H1 (cell line): ENCODE data around the gene PPP2R2C. TPM values are rescaled to one million over a fixed set of nuclear protein-coding genes. Genes with fewer than 3 reads are reported as not detected.

ENCODE experiments used
- CTCF ChIA-PET: fragments of 300-600 bp; sonication (Branson Sonifier 250); formaldehyde crosslinking; loops from one replicate; lab custom pipeline; 2021; ENCODE audit not compliant: partially characterized antibody; lab: Charles Lee
- POLR2A ChIA-PET: fragments of 300-600 bp; sonication (Branson Sonifier 250); formaldehyde crosslinking; loops from one replicate; lab custom pipeline; 2021; ENCODE audit warnings: inconsistent platforms; ENCODE audit not compliant: partially characterized antibody; lab: Charles Lee
- DNase-seq, 2 experiments: peaks; one replicate each; pipeline versions ENCODE4 v3.0.0 to v3.0.0-alpha.2; 2010 to 2022; ENCODE audit warnings: low spot score in 2 of 2, low read depth in 1 of 2, mixed read lengths in 1 of 2
- FAIRE-seq: peaks from 2 replicates; lab custom pipeline; 2011; peaks lifted over from hg19 to GRCh38; lab: Jason Lieb, UNC
- H2AFZ ChIP-seq: 2 replicates; pipeline ENCODE4 v1.8.1; 2012; ENCODE audit warnings: low read length, inconsistent platforms
- H2AK5ac ChIP-seq: 2 replicates; pipeline ENCODE4 v1.6.1; 2013; ENCODE audit warnings: low read depth, low read length
- H2BK120ac ChIP-seq: replicated peaks from 2 replicates; pipeline ENCODE3; 2013; ENCODE audit warnings: low read depth, low read length, inconsistent platforms
- H2BK12ac ChIP-seq: 2 replicates; pipeline ENCODE4 v1.6.1; 2013; ENCODE audit warnings: low read depth, low read length
- H2BK15ac ChIP-seq: 2 replicates; pipeline ENCODE4 v1.6.1; 2013; ENCODE audit warnings: low read length
- H2BK20ac ChIP-seq: 2 replicates; pipeline ENCODE4 v1.6.1; 2013; ENCODE audit warnings: low read length
- H2BK5ac ChIP-seq: 2 replicates; pipeline ENCODE4 v1.6.1; 2013; ENCODE audit warnings: low read depth, low read length
- H3K14ac ChIP-seq: 2 replicates; pipeline ENCODE4 v1.6.1; 2013; ENCODE audit warnings: inconsistent platforms; ENCODE audit not compliant: insufficient read length
- H3K18ac ChIP-seq: 2 replicates; pipeline ENCODE4 v1.6.1; 2013; ENCODE audit warnings: low read length; ENCODE audit errors: extremely low read depth
- H3K23ac ChIP-seq: 2 replicates; pipeline ENCODE4 v1.6.1; 2013; ENCODE audit warnings: inconsistent platforms; ENCODE audit not compliant: insufficient read length
- H3K23me2 ChIP-seq: 2 replicates; pipeline ENCODE4 v1.6.1; 2013; ENCODE audit warnings: low read depth, low read length
- H3K27ac ChIP-seq: 2 replicates; pipeline ENCODE4 v1.6.1; 2011; ENCODE audit warnings: low read depth, low read length, inconsistent platforms
- H3K27me3 ChIP-seq, 4 experiments: replicated peaks in 1 of 4; 1 replicate in 1 of 4; 2 replicates in 3 of 4; pipeline versions ENCODE4 v1.6.1 to v1.8.1; 2011 to 2013; ENCODE audit warnings: low read length in 3 of 4, mild to moderate bottlenecking in 3 of 4, inconsistent platforms in 2 of 4, mixed read lengths in 2 of 4, moderate library complexity in 1 of 4; ENCODE audit not compliant: control insufficient read depth in 3 of 4, insufficient read depth in 3 of 4; ENCODE audit errors: extremely low read depth in 1 of 4
- H3K36me3 ChIP-seq, 4 experiments: 2 replicates each; pipeline versions ENCODE4 v1.6.1 to v1.8.1; 2011 to 2013; ENCODE audit warnings: mild to moderate bottlenecking in 4 of 4, low read length in 3 of 4, moderate library complexity in 2 of 4, control low read depth in 1 of 4, inconsistent platforms in 1 of 4; ENCODE audit not compliant: insufficient read depth in 4 of 4, control insufficient read depth in 2 of 4
- H3K4ac ChIP-seq: replicated peaks from 2 replicates; pipeline ENCODE3; 2013; ENCODE audit warnings: low read length, low read depth, mixed read lengths, inconsistent platforms; ENCODE audit not compliant: insufficient read length
- H3K4me1 ChIP-seq, 4 experiments: replicated peaks in 1 of 4; 1 replicate in 1 of 4; 2 replicates in 3 of 4; pipeline versions ENCODE4 v1.6.1 to v1.8.1; 2011 to 2013; ENCODE audit warnings: low read length in 3 of 4, inconsistent platforms in 2 of 4, mixed read lengths in 1 of 4; ENCODE audit not compliant: insufficient read depth in 4 of 4, control insufficient read depth in 3 of 4
- H3K4me2 ChIP-seq, 2 experiments: 2 replicates each; pipeline versions ENCODE4 v1.6.1 to v1.8.1; 2011 to 2013; ENCODE audit warnings: low read depth in 2 of 2, low read length in 2 of 2, control low read depth in 1 of 2, inconsistent platforms in 1 of 2, mild to moderate bottlenecking in 1 of 2; ENCODE audit not compliant: insufficient read depth in 1 of 2
- H3K4me3 ChIP-seq, 4 experiments: fragments of 200-600, 300-600 bp in 1 of 4; sonication (generic), shearing (Covaris generic), sonication (Bioruptor Twin) in 1 of 4; 2 replicates each; pipeline versions ENCODE4 v1.5.1 to v1.8.1; 2011 to 2016; ENCODE audit warnings: low read length in 4 of 4, low read depth in 3 of 4, control low read depth in 2 of 4, inconsistent platforms in 2 of 4, mild to moderate bottlenecking in 2 of 4, mixed read lengths in 1 of 4, moderate library complexity in 1 of 4; ENCODE audit not compliant: insufficient read depth in 2 of 4; ENCODE audit errors: extremely low read depth in 1 of 4
- H3K56ac ChIP-seq: replicated peaks from 2 replicates; pipeline ENCODE3; 2013; ENCODE audit warnings: low read depth, mild to moderate bottlenecking, mixed read lengths, low read length, inconsistent platforms; ENCODE audit not compliant: insufficient read length
- H3K79me1 ChIP-seq: 2 replicates; pipeline ENCODE4 v1.6.1; 2013; ENCODE audit warnings: low read depth, low read length, control low read depth
- H3K79me2 ChIP-seq, 2 experiments: 2 replicates each; pipeline versions ENCODE4 v1.6.1 to v1.8.1; 2012 to 2013; ENCODE audit warnings: low read length in 2 of 2, mild to moderate bottlenecking in 2 of 2, inconsistent platforms in 1 of 2; ENCODE audit not compliant: insufficient read depth in 2 of 2, control insufficient read depth in 1 of 2
- H3K9ac ChIP-seq, 4 experiments: replicated peaks in 1 of 4; 1 replicate in 1 of 4; 2 replicates in 3 of 4; pipeline versions ENCODE4 v1.6.1 to v1.8.1; 2011 to 2013; ENCODE audit warnings: low read depth in 3 of 4, low read length in 3 of 4, control low read depth in 2 of 4, mild to moderate bottlenecking in 2 of 4, moderate library complexity in 2 of 4, inconsistent platforms in 1 of 4; ENCODE audit errors: extremely low read depth in 1 of 4
- H3K9me3 ChIP-seq, 2 experiments: 2 replicates each; pipeline versions ENCODE4 v1.6.1 to v1.8.1; 2012 to 2013; ENCODE audit warnings: mild to moderate bottlenecking in 2 of 2, moderate library complexity in 2 of 2, control low read depth in 1 of 2, inconsistent platforms in 1 of 2, low read depth in 1 of 2, low read length in 1 of 2, mixed read lengths in 1 of 2; ENCODE audit not compliant: insufficient read depth in 2 of 2
- H4K20me1 ChIP-seq, 2 experiments: replicated peaks in 1 of 2; 2 replicates each; pipeline versions ENCODE3 to v1.8.1; 2011 to 2013; ENCODE audit warnings: inconsistent platforms in 2 of 2, low read length in 2 of 2, mild to moderate bottlenecking in 1 of 2; ENCODE audit not compliant: insufficient read depth in 2 of 2, control insufficient read depth in 1 of 2
- H4K5ac ChIP-seq: 2 replicates; pipeline ENCODE4 v1.6.1; 2013; ENCODE audit warnings: low read length, low read depth, mixed read lengths, inconsistent platforms; ENCODE audit not compliant: insufficient read length
- H4K8ac ChIP-seq: 2 replicates; pipeline ENCODE4 v1.8.0; 2013; ENCODE audit warnings: mild to moderate bottlenecking, moderate library complexity, low read length, inconsistent platforms; ENCODE audit not compliant: insufficient read depth; ENCODE audit errors: extremely low read depth
- H4K91ac ChIP-seq: replicated peaks from 2 replicates; pipeline ENCODE3; 2013; ENCODE audit warnings: low read length, mixed read lengths, inconsistent platforms; ENCODE audit not compliant: insufficient read length
- GABPA ChIP-seq: IDR thresholded peaks from 2 replicates; pipeline ENCODE4 v1.6.1; 2011; ENCODE audit warnings: mild to moderate bottlenecking, low read length, moderate library complexity, borderline replicate concordance; ENCODE audit not compliant: insufficient read depth
- TAF1 ChIP-seq: IDR thresholded peaks from 2 replicates; pipeline ENCODE4 v1.6.1; 2011; ENCODE audit warnings: mild to moderate bottlenecking, low read depth, low read length
- WGBS, 2 experiments: shearing (Covaris generic) in 1 of 2; methylation state at CpG; one replicate each; pipeline versions ENCODE4 v1.1.6 to v1.1.7; 2013 to 2015; ENCODE audit warnings: low lambda C conversion rate in 2 of 2, mixed read lengths in 2 of 2, inconsistent platforms in 1 of 2, low coverage in 1 of 2, missing lambda C conversion rate in 1 of 2; ENCODE audit not compliant: insufficient replicate concordance in 2 of 2, insufficient coverage in 1 of 2, insufficient read length in 1 of 2; ENCODE audit errors: extremely low coverage in 1 of 2, missing lambda C conversion rate in 1 of 2; 5-methylcytosine and 5-hydroxymethylcytosine counted together
- polyA plus RNA-seq, 7 experiments: library from polyadenylated mRNA; depleted of rRNA in 3 of 7; stranded (reverse) in 5 of 7; unstranded in 2 of 7; fragments of >200 nt in 5 of 7; fragments of 200-250 nt in 2 of 7; gene quantifications; 1 replicate in 5 of 7; 2 replicates in 1 of 7; 4 replicates in 1 of 7; pipeline versions ENCODE4 v1.2.1 to v1.2.3, GENCODE V29; 2011 to 2013; ENCODE audit warnings: missing spikeins in 2 of 7, mixed read lengths in 2 of 7
- total RNA-seq: library from RNA; stranded (reverse); fragmentation: NEBNext Ultra II Directional; extraction: Animal tissue kit (Norgen Biotek cat#: 25700); gene quantifications from 2 replicates; pipeline ENCODE4 v1.2.1, GENCODE V29; 2021

The PPP2R2C gene
- total and polyA plus RNA-seq, 2 of the 8 experiments (the other 6 are each of a cell fraction or from before 2014, with no cell fraction given), result 6.4 TPM

DNA sequence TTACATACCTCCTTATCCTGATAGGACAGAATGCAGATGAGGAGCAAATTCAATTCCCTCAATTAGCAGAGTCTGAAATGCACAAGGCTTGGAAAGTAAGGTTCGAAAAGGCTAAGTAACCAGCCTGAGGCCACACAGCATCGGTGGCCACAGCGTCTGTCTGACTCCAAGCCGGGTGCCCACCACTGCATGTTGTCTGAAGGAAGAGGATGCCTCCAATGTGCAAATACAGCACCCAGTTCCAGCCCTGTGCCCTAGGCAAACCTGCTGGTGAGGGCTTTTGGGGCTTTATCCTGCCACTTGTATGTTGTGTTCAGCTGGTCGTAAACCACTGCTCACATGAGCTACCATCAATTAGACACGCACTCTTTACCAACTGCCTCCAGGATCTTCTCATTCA lies 48.6 kb upstream of the PPP2R2C start:
- Histone ChIP-seq H2BK15ac (0 out of 2 replicates have a peak overlapping the region, but pooled peaks have one; percentile 21), H2AK5ac (no peak overlapping the region), H3K4ac (no peak overlapping the region), H4K5ac (no peak overlapping the region), H2BK5ac (no peak overlapping the region), H4K8ac (no peak overlapping the region), H3K27me3 (no peaks in the 10 kb centered on the region), H3K56ac (no peak overlapping the region), H3K4me2 (no peak overlapping the region), H3K36me3 (no peaks in the 10 kb centered on the region), H3K79me2 (no peaks in the 10 kb centered on the region), H2BK20ac (no peak overlapping the region), H3K27ac (no peak overlapping the region), H3K9ac (no peak overlapping the region), H3K18ac (no peak overlapping the region), H3K23me2 (no peaks in the 10 kb centered on the region), H3K14ac (no peak overlapping the region), H3K4me1 (0 out of 7 replicates have a peak, but pooled peaks cover 0 to 4% (median 0%) of the 10 kb centered on the region in 4 experiments), H4K91ac (no peak overlapping the region), H2AFZ (no peak overlapping the region), H3K23ac (no peak overlapping the region), H3K9me3 (no peaks in the 10 kb centered on the region), H3K79me1 (no peaks in the 10 kb centered on the region), H2BK120ac (no peak overlapping the region), H4K20me1 (no peaks in the 10 kb centered on the region), H2BK12ac (no peak overlapping the region), H3K4me3 (no peak overlapping the region)
- CTCF ChIA-PET, result interaction anchor here (0.7 to 1.5 kb wide), 3 partner anchors 160 to 580 kb away, joined by 3 to 4 read pairs (median 4); no protein-coding TSS in a partner anchor
- POLR2A ChIA-PET, result no interaction called here
- DNase-seq (no peak), FAIRE-seq (no peak)
- WGBS, 2 experiments, result 85% methylated on average over 6 of the region's 6 CpGs; no CpG with 5 or more reads in 1 of the 2 experiments
- TF ChIP-seq TAF1 (no peak), GABPA (no peak)
